H9 (cell line): ENCODE results near the gene SP110. TPM values are rescaled to one million over a fixed set of nuclear protein-coding genes. Genes with fewer than 3 reads are reported as not detected.

Source experiments
- DNase-seq: peaks from one replicate; pipeline ENCODE4 v3.0.0-alpha.2; 2017
- H2AFZ ChIP-seq: one replicate; pipeline ENCODE4 v1.6.1; 2013; ENCODE audit warnings: mild to moderate bottlenecking, low read length, control low read depth, moderate library complexity
- H2AK5ac ChIP-seq: 2 replicates; pipeline ENCODE4 v1.6.1; 2013; ENCODE audit warnings: low read length, control low read depth, mixed read lengths; ENCODE audit not compliant: insufficient read length
- H2BK120ac ChIP-seq: one replicate; pipeline ENCODE4 v1.6.1; 2013; ENCODE audit warnings: low read depth, mild to moderate bottlenecking, low read length, control low read depth, inconsistent platforms; ENCODE audit not compliant: poor library complexity, severe bottlenecking
- H2BK12ac ChIP-seq: 2 replicates; pipeline ENCODE4 v1.6.1; 2013; ENCODE audit warnings: low read length, control low read depth, mixed read lengths, low read depth; ENCODE audit not compliant: insufficient read length
- H2BK15ac ChIP-seq: 2 replicates; pipeline ENCODE4 v1.6.1; 2013; ENCODE audit warnings: low read depth, low read length, control low read depth
- H2BK20ac ChIP-seq: one replicate; pipeline ENCODE4 v1.6.1; 2013; ENCODE audit warnings: low read depth, mild to moderate bottlenecking, low read length, control low read depth, inconsistent platforms; ENCODE audit not compliant: poor library complexity, severe bottlenecking
- H2BK5ac ChIP-seq: 2 replicates; pipeline ENCODE4 v1.6.1; 2013; ENCODE audit warnings: low read length, control low read depth, mixed read lengths; ENCODE audit not compliant: insufficient read length
- H3K14ac ChIP-seq: 2 replicates; pipeline ENCODE4 v1.6.1; 2013; ENCODE audit warnings: low read length, control low read depth; ENCODE audit not compliant: insufficient read depth
- H3K18ac ChIP-seq: 2 replicates; pipeline ENCODE4 v1.6.1; 2013; ENCODE audit warnings: low read depth, mild to moderate bottlenecking, mixed read lengths, low read length, control low read depth; ENCODE audit not compliant: insufficient read length
- H3K23ac ChIP-seq: 2 replicates; pipeline ENCODE4 v1.6.1; 2013; ENCODE audit warnings: low read length, control low read depth, mixed read lengths, low read depth; ENCODE audit not compliant: insufficient read length
- H3K23me2 ChIP-seq: 2 replicates; pipeline ENCODE4 v1.6.1; 2013; ENCODE audit warnings: low read depth, mild to moderate bottlenecking, mixed read lengths, low read length, control low read depth; ENCODE audit not compliant: insufficient read length, poor library complexity, severe bottlenecking
- H3K27ac ChIP-seq: 2 replicates; pipeline ENCODE4 v1.5.1; 2013; ENCODE audit warnings: low read length, control low read depth, mixed read lengths, low read depth; ENCODE audit not compliant: insufficient read length
- H3K27me3 ChIP-seq: 2 replicates; pipeline ENCODE4 v1.6.1; 2013; ENCODE audit warnings: low read length, control low read depth, inconsistent platforms; ENCODE audit not compliant: insufficient read depth
- H3K4ac ChIP-seq: 2 replicates; pipeline ENCODE4 v1.6.1; 2013; ENCODE audit warnings: low read depth, mild to moderate bottlenecking, control low read depth, inconsistent platforms, low read length, moderate library complexity
- H3K4me1 ChIP-seq: 2 replicates; pipeline ENCODE4 v1.6.1; 2013; ENCODE audit warnings: low read length, control low read depth, inconsistent platforms; ENCODE audit not compliant: insufficient read depth
- H3K4me2 ChIP-seq: 2 replicates; pipeline ENCODE4 v1.6.1; 2013; ENCODE audit warnings: low read length, control low read depth, mixed read lengths; ENCODE audit not compliant: insufficient read length, insufficient read depth
- H3K56ac ChIP-seq: 2 replicates; pipeline ENCODE4 v1.6.1; 2013; ENCODE audit warnings: low read depth, mild to moderate bottlenecking, mixed read lengths, low read length, control low read depth; ENCODE audit not compliant: insufficient read length
- H3K79me1 ChIP-seq: 2 replicates; pipeline ENCODE4 v1.6.1; 2013; ENCODE audit warnings: low read depth, mild to moderate bottlenecking, moderate library complexity, low read length, control low read depth, inconsistent platforms; ENCODE audit not compliant: insufficient read depth, poor library complexity, severe bottlenecking
- H3K79me2 ChIP-seq: 2 replicates; pipeline ENCODE4 v1.6.1; 2013; ENCODE audit warnings: low read length, control low read depth, inconsistent platforms; ENCODE audit not compliant: insufficient read depth
- H3K9ac ChIP-seq: 2 replicates; pipeline ENCODE4 v1.6.1; 2013; ENCODE audit warnings: low read length, control low read depth, mixed read lengths; ENCODE audit not compliant: insufficient read length; ENCODE audit errors: extremely low read depth
- H3K9me3 ChIP-seq: one replicate; pipeline ENCODE4 v1.6.1; 2013; ENCODE audit warnings: low read depth, low read length, inconsistent platforms; ENCODE audit not compliant: control insufficient read depth
- H3T11ph ChIP-seq: one replicate; pipeline ENCODE4 v1.6.1; 2013; ENCODE audit warnings: mild to moderate bottlenecking, low read length, control low read depth, inconsistent platforms
- H4K20me1 ChIP-seq: one replicate; pipeline ENCODE4 v1.6.1; 2013; ENCODE audit not compliant: control insufficient read depth, insufficient read length, insufficient read depth
- H4K5ac ChIP-seq: 2 replicates; pipeline ENCODE4 v1.6.1; 2013; ENCODE audit warnings: low read depth, mild to moderate bottlenecking, mixed read lengths, low read length, control low read depth; ENCODE audit not compliant: insufficient read length
- H4K8ac ChIP-seq: replicated peaks from 2 replicates; pipeline ENCODE4 v1.6.1; 2013; ENCODE audit warnings: low read length, control low read depth, mixed read lengths, low read depth; ENCODE audit not compliant: insufficient read length
- H4K91ac ChIP-seq: 2 replicates; pipeline ENCODE4 v1.6.1; 2013; ENCODE audit warnings: low read depth, mild to moderate bottlenecking, moderate library complexity, mixed read lengths, low read length, control low read depth; ENCODE audit not compliant: insufficient read length
- H3K27ac Mint-ChIP-seq, 3 experiments: 2 replicates in 2 of 3; 3 replicates in 1 of 3; pipeline ENCODE4 v1.8.0; 2020 to 2021; ENCODE audit warnings: mixed read lengths in 3 of 3, mild to moderate bottlenecking in 1 of 3, moderate library complexity in 1 of 3
- H3K27me3 Mint-ChIP-seq: 2 replicates; pipeline ENCODE4 v1.8.0; 2021; ENCODE audit warnings: low read depth, mild to moderate bottlenecking, moderate library complexity, mixed read lengths
- H3K36me3 Mint-ChIP-seq, 3 experiments: 2 replicates in 2 of 3; 3 replicates in 1 of 3; pipeline ENCODE4 v1.8.0; 2020 to 2021; ENCODE audit warnings: low read depth in 3 of 3, mixed read lengths in 3 of 3; ENCODE audit not compliant: insufficient read depth in 1 of 3
- H3K4me1 Mint-ChIP-seq, 2 experiments: 2 replicates each; pipeline ENCODE4 v1.8.0; 2020; ENCODE audit warnings: mixed read lengths in 2 of 2
- H3K4me3 Mint-ChIP-seq, 2 experiments: 2 replicates in 1 of 2; 3 replicates in 1 of 2; pipeline ENCODE4 v1.8.0; 2020 to 2021; ENCODE audit warnings: mild to moderate bottlenecking in 2 of 2, mixed read lengths in 2 of 2, moderate library complexity in 1 of 2
- H3K9me3 Mint-ChIP-seq, 2 experiments: 2 replicates in 1 of 2; 3 replicates in 1 of 2; pipeline ENCODE4 v1.8.0; 2020; ENCODE audit warnings: mild to moderate bottlenecking in 2 of 2, mixed read lengths in 2 of 2, moderate library complexity in 1 of 2
- WGBS: extraction: QIAGEN DNeasy Blood & Tissue Kit; methylation state at CpG from one replicate; pipeline ENCODE4 v1.1.7; 2013; ENCODE audit warnings: missing lambda C conversion rate, low lambda C conversion rate, mixed read lengths; ENCODE audit not compliant: insufficient read length; ENCODE audit errors: extremely low coverage; 5-methylcytosine and 5-hydroxymethylcytosine counted together
- total RNA-seq: library from RNA; stranded (reverse); gene quantifications from 2 replicates; pipeline ENCODE4 v1.2.1, GENCODE V29; 2021
- TF ChIP-seq, protein P1 (sequence below): fragments of 200-600 bp; sonication (generic); conservative IDR thresholded peaks from 3 replicates; pipeline ENCODE4 v1.8.0; 2021; ENCODE audit warnings: antibody characterized with exemption, mild to moderate bottlenecking

Gene SP110
- total RNA-seq, 1 experiment from 2014 or later = 3.7 TPM

DNA sequence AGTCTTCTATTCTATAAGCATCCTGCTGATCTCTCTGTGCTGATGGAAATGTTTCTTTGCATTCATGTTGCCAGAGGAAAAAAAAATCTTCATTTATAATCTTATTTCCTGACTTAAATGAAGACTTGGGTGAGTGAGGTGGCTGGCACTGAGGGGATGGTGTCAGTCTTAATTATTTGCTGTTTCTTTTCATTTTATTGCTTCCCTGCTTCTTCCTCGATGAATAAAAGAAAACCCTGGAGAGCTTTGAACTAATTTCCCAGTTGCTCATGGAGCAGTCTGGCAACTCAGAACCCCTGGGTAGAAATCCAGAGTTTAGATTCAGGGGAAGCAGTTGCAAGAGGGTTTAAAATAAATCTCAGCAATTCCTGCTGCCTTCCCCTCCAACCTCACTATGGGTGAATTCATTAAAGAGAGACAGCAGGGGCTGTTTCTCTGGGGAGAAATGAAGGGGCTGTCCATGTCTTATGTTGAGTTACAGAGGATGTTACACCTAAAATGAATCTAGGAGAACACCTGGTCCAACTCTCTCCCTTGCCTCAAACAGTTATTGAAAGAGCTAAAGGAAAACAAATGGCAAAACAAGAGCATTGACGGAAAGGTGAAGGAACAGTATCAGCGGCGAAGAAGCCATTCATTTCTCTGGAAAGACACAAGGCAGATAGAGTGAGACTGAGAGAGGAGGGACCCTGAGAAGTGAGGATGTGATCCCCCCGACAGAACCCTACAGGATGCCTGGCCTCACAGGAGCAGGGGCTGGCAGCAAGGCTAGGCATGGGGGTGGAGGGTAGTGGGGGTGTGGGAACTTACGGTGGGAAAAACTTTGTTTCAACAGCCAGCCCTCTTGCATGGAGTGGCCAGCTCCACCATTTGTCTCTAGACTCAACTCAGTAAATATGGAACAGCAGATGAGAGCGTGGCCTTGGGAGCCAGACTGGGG lies 41.0 kb downstream of the SP110 start:
- Histone ChIP-seq H3K4ac (no peak overlapping the region), H2BK20ac (no peak overlapping the region), H2AK5ac (no peak overlapping the region), H2BK15ac (no peak overlapping the region), H3K27me3 (no peaks in the 10 kb centered on the region), H2AFZ (no peak overlapping the region), H2BK12ac (no peak overlapping the region), H3K79me1 (no peaks in the 10 kb centered on the region), H2BK5ac (no peak overlapping the region), H3T11ph (no peak overlapping the region), H2BK120ac (no peak overlapping the region), H3K27ac (no peak overlapping the region), H3K9me3 (no peaks in the 10 kb centered on the region), H4K20me1 (no peaks in the 10 kb centered on the region), H4K5ac (no peak overlapping the region), H4K8ac (no peak overlapping the region), H3K56ac (no peak overlapping the region), H3K4me2 (no peak overlapping the region), H3K18ac (no peak overlapping the region), H3K23ac (no peak overlapping the region), H3K79me2 (no peaks in the 10 kb centered on the region), H3K23me2 (no peaks in the 10 kb centered on the region), H3K9ac (no peak overlapping the region), H3K14ac (no peak overlapping the region), H4K91ac (no peak overlapping the region), H3K4me1 (peaks cover 4% of the 10 kb centered on the region)
- Mint-ChIP-seq H3K36me3 (peaks cover 0 to 14% (median 9%) of the 10 kb centered on the region in 3 experiments; a peak in 5 of 7 replicates), H3K9me3 (peaks cover 3 to 4% of the 10 kb centered on the region in 2 experiments; a peak in 2 of 5 replicates), H3K4me1 (peaks cover 24 to 27% of the 10 kb centered on the region in 2 experiments), H3K27ac (peak overlapping the region in 1 of 3 experiments; percentile 19; a peak in 1 of 7 replicates), H3K27me3 (peaks cover 12% of the 10 kb centered on the region), H3K4me3 (no peak overlapping the region)
- TF ChIP-seq, protein P1, sequence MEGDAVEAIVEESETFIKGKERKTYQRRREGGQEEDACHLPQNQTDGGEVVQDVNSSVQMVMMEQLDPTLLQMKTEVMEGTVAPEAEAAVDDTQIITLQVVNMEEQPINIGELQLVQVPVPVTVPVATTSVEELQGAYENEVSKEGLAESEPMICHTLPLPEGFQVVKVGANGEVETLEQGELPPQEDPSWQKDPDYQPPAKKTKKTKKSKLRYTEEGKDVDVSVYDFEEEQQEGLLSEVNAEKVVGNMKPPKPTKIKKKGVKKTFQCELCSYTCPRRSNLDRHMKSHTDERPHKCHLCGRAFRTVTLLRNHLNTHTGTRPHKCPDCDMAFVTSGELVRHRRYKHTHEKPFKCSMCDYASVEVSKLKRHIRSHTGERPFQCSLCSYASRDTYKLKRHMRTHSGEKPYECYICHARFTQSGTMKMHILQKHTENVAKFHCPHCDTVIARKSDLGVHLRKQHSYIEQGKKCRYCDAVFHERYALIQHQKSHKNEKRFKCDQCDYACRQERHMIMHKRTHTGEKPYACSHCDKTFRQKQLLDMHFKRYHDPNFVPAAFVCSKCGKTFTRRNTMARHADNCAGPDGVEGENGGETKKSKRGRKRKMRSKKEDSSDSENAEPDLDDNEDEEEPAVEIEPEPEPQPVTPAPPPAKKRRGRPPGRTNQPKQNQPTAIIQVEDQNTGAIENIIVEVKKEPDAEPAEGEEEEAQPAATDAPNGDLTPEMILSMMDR = no peak
- no CpG with 5 or more reads among the region's 7 CpGs for WGBS
- no peak for DNase-seq
